Neural crest cell (in vitro differentiated cells): ENCODE data around the gene EIF2B5. TPM values are rescaled to one million over a fixed set of nuclear protein-coding genes. Genes with fewer than 3 reads are reported as not detected.

Experiments used
- DNase-seq: peaks from one replicate; pipeline ENCODE4 v3.0.0; 2021; ENCODE audit warnings: low read depth, mixed read lengths, low spot score
- H3K27ac Mint-ChIP-seq: one replicate; pipeline ENCODE4 v1.8.0; 2021; ENCODE audit warnings: mild to moderate bottlenecking, mixed read lengths; ENCODE audit not compliant: unreplicated experiment
- H3K27me3 Mint-ChIP-seq: 2 replicates; pipeline ENCODE4 v1.8.0; 2021; ENCODE audit warnings: low read depth, mild to moderate bottlenecking, mixed read lengths
- H3K36me3 Mint-ChIP-seq: 2 replicates; pipeline ENCODE4 v1.8.0; 2021; ENCODE audit warnings: low read depth, mild to moderate bottlenecking, mixed read lengths
- H3K4me1 Mint-ChIP-seq: 2 replicates; pipeline ENCODE4 v1.8.0; 2021; ENCODE audit warnings: mixed read lengths
- H3K4me3 Mint-ChIP-seq: one replicate; pipeline ENCODE4 v1.8.0; 2021; ENCODE audit warnings: mild to moderate bottlenecking, mixed read lengths
- H3K9me3 Mint-ChIP-seq: 2 replicates; pipeline ENCODE4 v1.8.0; 2021; ENCODE audit warnings: mixed read lengths
- total RNA-seq: library from RNA; stranded (reverse); gene quantifications from 2 replicates; pipeline ENCODE4 v1.2.1, GENCODE V29; 2021
- TF ChIP-seq, protein P1 (sequence below): fragments of 200-600 bp; sonication (generic); conservative IDR thresholded peaks from 2 replicates; pipeline ENCODE4 v1.5.0; 2021; ENCODE audit warnings: antibody characterized with exemption, mild to moderate bottlenecking

The EIF2B5 gene
- total RNA-seq, 1 donor from 2014 or later = 57.7 TPM

DNA sequence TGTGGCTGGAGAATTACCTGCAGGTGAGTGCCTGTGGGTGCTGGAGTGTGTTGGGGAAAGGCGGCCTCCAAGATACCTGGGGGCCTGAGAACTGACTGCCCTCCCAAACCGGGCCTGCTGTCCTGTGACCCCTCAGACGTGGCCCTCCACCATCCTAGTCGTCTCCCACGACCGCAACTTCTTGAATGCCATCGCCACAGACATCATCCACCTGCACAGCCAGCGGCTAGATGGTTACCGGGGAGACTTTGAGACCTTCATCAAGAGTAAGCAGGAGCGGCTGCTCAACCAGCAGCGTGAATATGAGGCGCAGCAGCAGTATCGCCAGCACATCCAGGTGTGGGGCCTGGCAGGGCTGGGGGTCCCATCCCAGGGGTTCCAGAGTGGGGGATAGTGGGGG is 54.3 kb downstream of the EIF2B5 start:
- DNase-seq = no peak
- peaks cover 4% of the 10 kb centered on the region for H3K36me3 Mint-ChIP-seq
- no peaks in the 10 kb centered on the region for H3K27me3 Mint-ChIP-seq
- H3K4me3 Mint-ChIP-seq = peak overlapping the region; percentile 96
- TF ChIP-seq, protein P1, sequence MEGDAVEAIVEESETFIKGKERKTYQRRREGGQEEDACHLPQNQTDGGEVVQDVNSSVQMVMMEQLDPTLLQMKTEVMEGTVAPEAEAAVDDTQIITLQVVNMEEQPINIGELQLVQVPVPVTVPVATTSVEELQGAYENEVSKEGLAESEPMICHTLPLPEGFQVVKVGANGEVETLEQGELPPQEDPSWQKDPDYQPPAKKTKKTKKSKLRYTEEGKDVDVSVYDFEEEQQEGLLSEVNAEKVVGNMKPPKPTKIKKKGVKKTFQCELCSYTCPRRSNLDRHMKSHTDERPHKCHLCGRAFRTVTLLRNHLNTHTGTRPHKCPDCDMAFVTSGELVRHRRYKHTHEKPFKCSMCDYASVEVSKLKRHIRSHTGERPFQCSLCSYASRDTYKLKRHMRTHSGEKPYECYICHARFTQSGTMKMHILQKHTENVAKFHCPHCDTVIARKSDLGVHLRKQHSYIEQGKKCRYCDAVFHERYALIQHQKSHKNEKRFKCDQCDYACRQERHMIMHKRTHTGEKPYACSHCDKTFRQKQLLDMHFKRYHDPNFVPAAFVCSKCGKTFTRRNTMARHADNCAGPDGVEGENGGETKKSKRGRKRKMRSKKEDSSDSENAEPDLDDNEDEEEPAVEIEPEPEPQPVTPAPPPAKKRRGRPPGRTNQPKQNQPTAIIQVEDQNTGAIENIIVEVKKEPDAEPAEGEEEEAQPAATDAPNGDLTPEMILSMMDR = no peak
- H3K4me1 Mint-ChIP-seq = peaks cover 30% of the 10 kb centered on the region
- H3K27ac Mint-ChIP-seq = no peak overlapping the region
- no peaks in the 10 kb centered on the region for H3K9me3 Mint-ChIP-seq

DNA sequence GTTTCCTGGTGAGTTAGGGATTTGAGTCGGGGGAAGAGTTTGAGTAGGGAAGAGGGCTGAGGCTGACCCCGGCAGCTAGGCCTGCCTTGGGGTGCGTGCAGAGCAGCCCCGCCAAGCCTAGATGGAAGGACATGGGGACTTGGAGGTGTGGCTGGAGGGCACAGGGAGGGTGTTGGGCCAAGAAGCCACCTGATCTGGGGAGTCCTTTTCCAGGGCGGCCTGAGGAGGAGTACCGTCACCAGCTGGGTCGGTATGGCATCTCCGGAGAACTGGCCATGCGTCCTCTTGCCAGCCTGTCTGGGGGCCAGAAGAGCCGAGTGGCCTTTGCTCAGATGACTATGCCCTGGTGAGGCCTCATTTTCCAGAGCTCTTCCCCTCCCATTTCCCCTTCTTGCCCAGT is 57.7 kb downstream of the EIF2B5 start:
- Mint-ChIP-seq H3K36me3 (peaks cover 4% of the 10 kb centered on the region), H3K4me1 (peaks cover under 1% of the 10 kb centered on the region), H3K27ac (no peak overlapping the region), H3K27me3 (no peaks in the 10 kb centered on the region), H3K9me3 (no peaks in the 10 kb centered on the region), H3K4me3 (no peak overlapping the region)
- TF ChIP-seq, protein P1 = no peak
- no peak for DNase-seq

DNA sequence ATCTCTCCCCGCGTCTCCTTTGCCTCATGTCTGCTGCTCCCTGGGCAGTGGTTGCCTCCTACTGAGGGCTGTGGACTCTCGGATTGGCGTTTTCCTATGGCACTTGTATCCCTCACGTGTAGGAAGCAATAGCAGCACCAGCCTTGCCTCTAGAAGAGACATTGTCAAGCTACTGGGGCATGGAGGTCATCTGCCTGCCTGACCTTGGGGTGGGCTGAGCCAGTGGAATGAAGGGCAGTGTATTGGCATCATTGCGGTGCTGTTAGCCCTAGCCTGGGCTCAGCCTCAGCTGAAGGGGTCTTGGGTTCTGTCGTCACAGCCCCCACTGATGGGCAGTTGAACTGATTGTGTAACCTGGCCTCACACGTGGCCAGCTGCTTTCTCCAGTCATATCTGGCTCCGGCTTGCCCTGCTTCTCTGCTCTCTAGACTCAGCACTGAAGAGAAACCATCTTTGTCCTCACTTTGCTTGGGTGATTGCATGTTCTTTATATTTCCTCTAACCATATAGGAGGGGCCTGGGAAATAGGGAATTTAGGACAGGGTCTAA is 58.9 kb downstream of the EIF2B5 start:
- no peak overlapping the region for H3K27ac Mint-ChIP-seq

More for the DNA sequence above, 58.9 kb downstream of the EIF2B5 start:
- Mint-ChIP-seq H3K4me3 (no peak overlapping the region), H3K27me3 (no peaks in the 10 kb centered on the region), H3K9me3 (no peaks in the 10 kb centered on the region), H3K36me3 (peaks cover 4% of the 10 kb centered on the region), H3K4me1 (no peaks in the 10 kb centered on the region)
- TF ChIP-seq, protein P1 = no peak
- DNase-seq = no peak

Other genes starting within 250 kb of the EIF2B5 start
- gene ABCC5, start 117.5 kb upstream of the EIF2B5 start, total RNA-seq = 47.3 and 50.9 TPM in 2 replicates
- gene HTR3D, start 103.6 kb upstream of the EIF2B5 start, total RNA-seq = not detected in 2 replicates
- not detected in 2 replicates for gene HTR3C, start 82.3 kb upstream of the EIF2B5 start, total RNA-seq
- gene HTR3E, start 38.3 kb upstream of the EIF2B5 start, total RNA-seq = not detected in 2 replicates
- gene DVL3, start 20.0 kb downstream of the EIF2B5 start, total RNA-seq = 90.9 and 93.8 TPM in 2 replicates
- gene AP2M1, start 39.5 kb downstream of the EIF2B5 start, total RNA-seq = 271 and 289 TPM in 2 replicates
- gene ABCF3, start 50.8 kb downstream of the EIF2B5 start, total RNA-seq = 63.9 and 67.3 TPM in 2 replicates
- 0.36 and 0.56 TPM in 2 replicates for gene VWA5B2, start 94.2 kb downstream of the EIF2B5 start, total RNA-seq
- gene ALG3, start 113.6 kb downstream of the EIF2B5 start, total RNA-seq = 32.0 and 35.5 TPM in 2 replicates
- gene EEF1AKMT4, start 114.3 kb downstream of the EIF2B5 start, total RNA-seq = 3.4 and 3.9 TPM in 2 replicates
- gene CAMK2N2, start 126.2 kb downstream of the EIF2B5 start, total RNA-seq = 4.7 and 5.6 TPM in 2 replicates
- not detected in 2 replicates for gene ECE2, start 140.7 kb downstream of the EIF2B5 start, total RNA-seq
- gene PSMD2, start 163.9 kb downstream of the EIF2B5 start, total RNA-seq = 359 and 378 TPM in 2 replicates
- gene EIF4G1, start 179.2 kb downstream of the EIF2B5 start, total RNA-seq = 520 and 529 TPM in 2 replicates
- 17.4 and 19.7 TPM in 2 replicates for gene FAM131A, start 202.2 kb downstream of the EIF2B5 start, total RNA-seq
- gene CLCN2, start 226.2 kb downstream of the EIF2B5 start, total RNA-seq = 23.6 and 27.8 TPM in 2 replicates
- 94.5 and 98.9 TPM in 2 replicates for gene POLR2H, start 226.4 kb downstream of the EIF2B5 start, total RNA-seq
- 0.55 and 0.98 TPM in 2 replicates for gene THPO, start 242.8 kb downstream of the EIF2B5 start, total RNA-seq
- gene CHRD, start 244.7 kb downstream of the EIF2B5 start, total RNA-seq = 3.2 and 4.0 TPM in 2 replicates